Spleen (tissue), 7 donors: Measurements from ENCODE around the gene ZNF319.

ENCODE experiments used
- POLR2AphosphoS5 ChIP-seq, 3 donors: sonication (generic); formaldehyde crosslinking; IDR thresholded peaks; one replicate each; pipeline ENCODE4 v1.5.1; 2017; ENCODE audit warnings: antibody characterized with exemption in 3 of 3
- TF ChIP-seq, protein P1 (sequence below), 11 experiments: fragments of 200-600 bp in 7 of 11; fragments of 450-650 bp in 4 of 11; sonication (generic) in 4 of 11; IDR thresholded peaks in 8 of 11; conservative IDR thresholded peaks in 3 of 11; 1 replicate in 7 of 11; 2 replicates in 4 of 11; pipeline versions ENCODE4 v1.4.0 to v1.8.0; 2016 to 2021; ENCODE audit warnings: antibody characterized with exemption in 11 of 11, inconsistent platforms in 4 of 11, mild to moderate bottlenecking in 1 of 11
- donor health status: DM: no; HTN: no; CAD: no; lungs with moderate emphysema.
- donor health status: DM: no; HTN: no; CAD: no.
- donor health status: DM: no; HTN: no; CAD: no.

DNA sequence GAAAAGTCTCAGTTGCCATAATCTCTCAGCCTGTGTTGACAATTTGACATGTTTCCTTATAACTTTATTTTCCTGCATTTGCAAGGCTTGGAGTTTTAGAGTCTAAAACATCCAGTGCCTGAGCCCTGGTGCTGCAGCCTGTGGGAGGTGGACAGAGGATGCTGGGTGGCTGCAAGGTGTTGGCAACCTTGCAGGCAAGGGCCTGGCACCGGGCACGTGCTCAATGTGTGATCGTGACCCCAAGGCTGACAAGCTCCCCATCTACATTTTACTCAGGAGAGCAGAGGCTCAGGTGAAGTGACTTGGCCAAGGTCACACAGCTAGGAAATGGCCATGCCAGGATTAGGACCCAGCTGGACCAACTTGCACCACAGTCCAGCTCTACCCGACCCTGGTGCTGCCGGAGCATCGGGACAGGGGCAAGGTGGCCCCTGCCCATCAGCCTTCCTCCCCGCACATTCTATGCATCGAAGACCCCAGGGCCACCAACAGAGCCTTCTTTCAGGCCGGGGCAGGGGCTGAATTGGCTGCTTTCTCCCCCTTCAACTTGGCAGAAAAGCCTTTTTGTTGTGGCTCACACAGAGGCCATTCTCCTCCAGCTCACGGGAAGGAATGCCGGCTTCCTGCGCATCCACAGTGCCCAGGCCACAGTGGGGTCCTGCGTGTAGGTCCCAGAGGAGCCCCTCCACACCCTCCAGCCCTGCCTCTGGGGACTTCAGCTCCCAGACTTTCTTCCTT, 48.2 kb upstream of the ZNF319 start:
- TF ChIP-seq POLR2AphosphoS5 (IDR thresholded peaks at IDR 0.05): no peak
- TF ChIP-seq, protein P1, sequence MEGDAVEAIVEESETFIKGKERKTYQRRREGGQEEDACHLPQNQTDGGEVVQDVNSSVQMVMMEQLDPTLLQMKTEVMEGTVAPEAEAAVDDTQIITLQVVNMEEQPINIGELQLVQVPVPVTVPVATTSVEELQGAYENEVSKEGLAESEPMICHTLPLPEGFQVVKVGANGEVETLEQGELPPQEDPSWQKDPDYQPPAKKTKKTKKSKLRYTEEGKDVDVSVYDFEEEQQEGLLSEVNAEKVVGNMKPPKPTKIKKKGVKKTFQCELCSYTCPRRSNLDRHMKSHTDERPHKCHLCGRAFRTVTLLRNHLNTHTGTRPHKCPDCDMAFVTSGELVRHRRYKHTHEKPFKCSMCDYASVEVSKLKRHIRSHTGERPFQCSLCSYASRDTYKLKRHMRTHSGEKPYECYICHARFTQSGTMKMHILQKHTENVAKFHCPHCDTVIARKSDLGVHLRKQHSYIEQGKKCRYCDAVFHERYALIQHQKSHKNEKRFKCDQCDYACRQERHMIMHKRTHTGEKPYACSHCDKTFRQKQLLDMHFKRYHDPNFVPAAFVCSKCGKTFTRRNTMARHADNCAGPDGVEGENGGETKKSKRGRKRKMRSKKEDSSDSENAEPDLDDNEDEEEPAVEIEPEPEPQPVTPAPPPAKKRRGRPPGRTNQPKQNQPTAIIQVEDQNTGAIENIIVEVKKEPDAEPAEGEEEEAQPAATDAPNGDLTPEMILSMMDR (IDR thresholded peaks at IDR 0.05 in 8 of 11, conservative IDR thresholded peaks at IDR 0.05 in 3 of 11): no peak
